ENCODE data around the gene ERCC6L2.

The ERCC6L2 gene

GRCh38 chr9:95875305-95876137 lies at the start of gene ERCC6L2:
ERCC6L2 (plus strand) TSS chr9:95875691; CDS start chr9:95876039, 348 bp downstream.
- peak; percentile 96 for DNase-seq (ENCODE audit: low read depth, low spot score)

DNA sequence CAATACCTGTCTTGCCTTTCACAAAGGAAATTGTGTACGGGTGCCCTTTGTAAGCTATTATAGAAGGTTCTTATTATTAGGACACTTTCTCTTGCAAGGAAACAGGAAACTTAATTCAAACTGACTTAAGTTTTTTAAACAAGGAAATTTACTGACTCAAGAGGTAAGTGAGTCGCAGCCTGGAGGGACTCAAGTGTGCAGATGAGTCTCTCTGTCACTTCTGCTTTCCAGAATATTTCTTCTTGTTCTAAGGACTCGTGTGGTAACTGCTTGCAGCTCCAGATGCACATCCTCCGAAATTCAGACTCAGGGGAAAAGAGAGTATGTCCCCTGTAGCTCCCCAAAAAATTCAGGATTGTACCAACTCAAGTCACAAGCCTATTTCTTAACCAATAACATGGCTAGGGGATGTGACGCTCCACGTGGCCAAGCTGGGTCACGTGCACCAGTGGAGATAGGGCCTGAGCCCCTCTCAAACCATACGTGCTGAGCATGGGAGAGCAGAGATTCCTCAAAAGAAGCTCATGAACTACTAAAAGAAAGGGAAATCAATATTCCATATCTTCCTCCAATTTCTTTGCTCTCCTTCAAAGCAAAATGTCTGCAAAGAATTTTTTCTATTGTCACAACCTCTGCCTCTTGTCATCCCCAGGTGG lies 49.2 kb upstream of the ERCC6L2 start:
- DNase-seq (ENCODE audit: low read depth, low spot score): no peak

- DNase-seq (ENCODE audit: low read depth, low spot score): no peak
These were observed 44.7 kb upstream of the ERCC6L2 start for GRCh38 chr9:95830768-95831167.

- DNase-seq (ENCODE audit: low read depth, low spot score): no peak
These were observed 43.7 kb upstream of the ERCC6L2 start for GRCh38 chr9:95831810-95832209.

- DNase-seq (ENCODE audit: low read depth, low spot score): no peak
These were observed 41.8 kb upstream of the ERCC6L2 start for GRCh38 chr9:95833546-95834178.

DNA sequence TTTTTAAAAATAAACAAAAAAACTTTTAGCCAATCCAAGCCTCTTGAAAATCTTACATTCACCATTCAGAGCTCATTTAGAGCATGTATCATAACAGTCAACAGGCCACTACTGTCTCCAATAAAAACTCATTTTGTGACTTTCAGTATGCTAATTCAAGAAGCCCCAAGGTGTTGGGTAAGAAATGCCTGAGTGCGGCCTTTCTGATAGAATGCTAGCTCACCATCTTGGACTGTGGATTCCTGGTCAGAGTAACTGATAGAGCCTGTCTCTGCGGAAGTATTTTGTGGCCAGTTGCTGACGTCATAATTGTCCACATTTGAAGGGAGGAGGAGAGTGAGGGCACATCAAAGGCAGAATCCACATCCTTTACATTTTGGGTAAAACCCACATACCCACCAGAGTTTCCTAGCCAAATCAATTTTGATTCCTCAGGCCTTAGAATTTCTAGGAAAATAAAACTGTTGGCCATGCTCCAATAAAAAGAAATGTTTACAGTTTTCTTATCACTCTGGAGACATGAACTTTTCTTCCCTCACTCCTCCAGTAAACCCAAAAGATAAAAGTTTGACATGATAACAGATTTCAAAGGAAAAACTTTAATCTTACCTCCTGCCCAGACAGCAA lies 41.1 kb upstream of the ERCC6L2 start:
- no peak for DNase-seq (ENCODE audit: low read depth, low spot score)

DNA sequence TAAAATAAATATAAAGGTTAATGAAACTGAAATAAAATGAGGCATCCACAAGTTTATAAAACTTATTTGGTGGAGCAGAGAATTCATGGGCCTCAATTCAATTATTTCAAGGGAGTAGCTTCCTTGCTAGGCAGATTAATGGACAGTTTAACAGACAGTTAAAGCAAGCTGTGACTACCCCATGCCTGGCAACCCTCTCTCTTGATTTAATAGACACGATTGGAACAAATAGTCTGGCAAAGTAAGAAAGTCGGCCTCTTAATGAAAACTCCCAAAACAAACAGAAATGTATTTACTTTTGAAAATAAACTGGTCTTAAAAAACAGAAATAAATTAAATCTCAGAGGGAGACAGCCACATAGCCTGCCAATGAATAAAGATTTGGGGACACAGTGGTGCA lies 40.1 kb upstream of the ERCC6L2 start:
- no peak for DNase-seq (ENCODE audit: low read depth, low spot score)

DNA sequence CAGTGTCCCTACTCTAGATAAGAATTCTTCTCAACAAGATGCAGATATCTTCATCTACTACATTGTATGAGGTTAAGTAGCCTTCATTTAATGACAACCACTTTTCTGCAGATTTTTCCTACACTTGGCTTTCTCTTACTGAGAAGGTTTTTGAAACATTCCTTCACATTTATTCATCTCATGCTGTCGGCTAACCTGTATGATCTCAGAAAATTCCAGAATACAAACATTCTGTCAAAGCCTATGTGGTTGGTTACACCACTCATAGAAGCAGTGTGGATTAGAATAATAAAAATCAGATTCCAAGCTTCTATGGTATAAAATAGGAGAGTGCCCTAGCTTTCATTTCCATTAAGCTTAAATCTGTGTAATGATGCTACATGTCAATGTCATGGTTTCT lies 39.4 kb upstream of the ERCC6L2 start:
- no peak for DNase-seq (ENCODE audit: low read depth, low spot score)

GRCh38 chr9:95839012-95839411 lies 36.5 kb upstream of the ERCC6L2 start:
- DNase-seq (ENCODE audit: low read depth, low spot score): no peak

- no peak for DNase-seq (ENCODE audit: low read depth, low spot score)
These were observed 35.4 kb upstream of the ERCC6L2 start for GRCh38 chr9:95840074-95840473.

- DNase-seq (ENCODE audit: low read depth, low spot score): no peak
These were observed 34.1 kb upstream of the ERCC6L2 start for GRCh38 chr9:95841377-95841776.

- DNase-seq (ENCODE audit: low read depth, low spot score): no peak
These were observed 29.7 kb upstream of the ERCC6L2 start for GRCh38 chr9:95845751-95846150.

DNA sequence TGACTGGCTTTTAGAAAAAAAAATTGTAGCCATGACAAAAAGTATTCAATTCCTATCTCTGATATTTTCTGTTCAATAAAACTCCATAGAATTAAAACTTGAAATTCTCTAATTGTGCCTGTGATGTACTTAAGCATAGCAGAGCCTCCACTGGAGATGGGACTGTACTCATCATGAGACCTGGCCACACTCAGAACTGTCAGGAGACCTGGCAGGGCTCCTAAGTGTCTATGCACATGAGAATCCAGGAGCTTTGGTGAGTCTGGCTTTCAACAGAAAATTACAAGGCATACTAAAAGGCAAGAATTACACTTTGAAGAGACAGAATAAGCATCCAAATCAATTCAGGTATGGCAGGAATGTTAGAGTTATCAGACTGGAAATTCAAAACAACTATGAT lies 26.7 kb upstream of the ERCC6L2 start:
- no peak for DNase-seq (ENCODE audit: low read depth, low spot score)

- DNase-seq (ENCODE audit: low read depth, low spot score): no peak
These were observed 23.1 kb upstream of the ERCC6L2 start for GRCh38 chr9:95852059-95853032.

DNA sequence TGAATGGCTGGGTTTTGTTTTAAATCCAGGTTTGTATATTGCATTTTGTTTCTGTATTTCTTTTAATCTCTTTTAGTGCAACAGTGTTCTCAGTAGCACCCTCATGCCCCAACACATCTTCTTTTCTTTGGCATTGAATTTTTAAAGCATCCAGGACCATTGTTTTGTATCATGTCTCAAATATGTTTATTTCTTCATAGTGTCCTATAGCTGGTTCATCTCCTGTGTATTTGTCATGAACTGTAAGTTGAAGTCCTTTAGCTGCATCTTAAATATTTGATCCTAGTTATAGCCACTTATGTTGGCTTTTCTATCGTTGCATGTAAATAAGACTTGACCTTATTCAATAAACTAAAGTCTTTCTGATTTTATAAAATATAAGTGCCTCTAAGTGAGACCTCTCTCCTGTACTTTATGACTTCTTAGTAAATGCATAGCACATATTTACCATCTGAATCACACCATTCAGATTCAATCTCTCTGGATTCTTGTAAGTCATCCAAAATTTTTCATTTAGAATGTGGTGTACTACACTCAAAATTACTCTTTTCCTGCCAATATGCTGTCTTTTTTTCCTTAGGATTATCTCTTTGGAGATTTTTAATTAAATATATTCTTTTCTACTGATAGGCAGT lies 21.0 kb upstream of the ERCC6L2 start:
- no peak for DNase-seq (ENCODE audit: low read depth, low spot score)

DNA sequence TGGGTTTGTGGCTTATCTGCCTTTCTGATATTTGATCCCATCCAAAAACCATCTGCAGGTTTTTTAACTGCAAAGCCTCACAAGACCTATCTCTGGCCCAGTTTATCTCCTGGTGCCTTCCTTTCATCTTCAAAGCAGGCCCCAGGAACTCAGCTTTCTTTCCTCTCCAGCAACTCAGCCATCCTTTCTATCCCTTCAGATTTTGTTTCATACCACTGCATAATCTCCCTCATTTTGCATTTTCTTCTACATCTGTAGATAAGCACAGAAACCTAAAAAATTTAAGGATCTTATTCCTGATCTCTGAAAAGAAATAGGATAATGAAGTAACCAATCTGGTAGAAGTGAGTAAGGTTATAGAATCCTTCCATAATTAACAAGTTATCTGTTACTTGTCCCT lies 19.5 kb upstream of the ERCC6L2 start:
- DNase-seq (ENCODE audit: low read depth, low spot score): no peak

DNA sequence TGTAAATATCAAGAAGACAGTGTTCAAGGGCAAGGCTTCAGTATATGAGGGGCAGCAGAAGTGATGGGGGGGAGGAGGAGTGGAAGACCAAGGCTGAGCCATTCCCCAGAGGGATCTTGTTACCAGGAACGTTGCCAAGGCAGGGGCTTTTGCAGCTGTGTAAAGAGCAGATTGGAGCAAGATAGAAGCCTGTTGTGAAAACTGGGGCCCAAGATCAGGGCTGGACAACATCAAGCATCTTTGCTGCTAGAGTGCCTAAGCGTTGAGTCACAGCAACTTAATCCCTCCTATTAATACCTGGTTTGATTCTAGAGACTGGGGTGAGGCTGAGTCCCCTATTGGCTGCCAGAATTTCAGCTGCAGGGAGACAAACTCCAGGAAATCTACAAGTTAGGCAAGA lies 18.4 kb upstream of the ERCC6L2 start:
- peak; percentile 80 for DNase-seq (ENCODE audit: low read depth, low spot score)

DNA sequence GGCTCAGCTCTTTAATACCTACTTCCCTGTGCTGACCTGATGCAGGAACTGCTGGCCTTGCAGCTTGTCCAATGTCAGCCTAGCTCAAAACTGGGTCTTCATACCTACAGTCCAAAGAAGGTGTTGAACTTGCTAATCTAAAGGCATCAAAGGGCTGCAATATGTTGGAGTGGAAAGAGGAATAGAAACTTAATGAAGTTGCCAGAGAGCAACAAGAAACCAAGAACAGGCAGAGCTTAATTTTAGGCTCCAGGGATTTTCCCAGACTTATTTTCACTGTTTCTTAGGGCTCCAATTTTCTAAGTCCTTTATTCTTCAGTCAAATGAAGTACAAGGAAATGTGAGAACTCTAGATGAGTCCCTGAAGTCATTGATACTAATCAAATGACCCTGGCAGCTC lies 17.6 kb upstream of the ERCC6L2 start:
- no peak for DNase-seq (ENCODE audit: low read depth, low spot score)

DNA sequence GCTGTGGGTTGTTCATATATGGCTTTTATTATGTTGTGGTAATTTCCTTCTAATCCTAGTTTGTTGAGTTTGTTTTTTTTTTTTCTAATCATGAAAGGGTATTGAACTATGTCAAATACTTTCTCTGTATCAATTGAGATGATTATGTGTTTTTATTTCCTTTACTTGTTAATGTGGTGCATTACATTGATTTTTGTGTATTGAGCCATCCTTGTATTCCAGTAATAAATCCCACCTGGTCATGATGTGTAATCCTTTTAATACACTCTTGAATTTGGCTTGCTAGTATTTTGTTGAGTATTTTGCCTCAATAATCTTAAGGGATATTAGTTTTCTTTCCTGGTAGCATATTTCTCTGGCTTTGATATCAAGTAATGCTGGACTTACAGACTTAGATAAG lies 13.1 kb upstream of the ERCC6L2 start:
- DNase-seq (ENCODE audit: low read depth, low spot score): no peak

DNA sequence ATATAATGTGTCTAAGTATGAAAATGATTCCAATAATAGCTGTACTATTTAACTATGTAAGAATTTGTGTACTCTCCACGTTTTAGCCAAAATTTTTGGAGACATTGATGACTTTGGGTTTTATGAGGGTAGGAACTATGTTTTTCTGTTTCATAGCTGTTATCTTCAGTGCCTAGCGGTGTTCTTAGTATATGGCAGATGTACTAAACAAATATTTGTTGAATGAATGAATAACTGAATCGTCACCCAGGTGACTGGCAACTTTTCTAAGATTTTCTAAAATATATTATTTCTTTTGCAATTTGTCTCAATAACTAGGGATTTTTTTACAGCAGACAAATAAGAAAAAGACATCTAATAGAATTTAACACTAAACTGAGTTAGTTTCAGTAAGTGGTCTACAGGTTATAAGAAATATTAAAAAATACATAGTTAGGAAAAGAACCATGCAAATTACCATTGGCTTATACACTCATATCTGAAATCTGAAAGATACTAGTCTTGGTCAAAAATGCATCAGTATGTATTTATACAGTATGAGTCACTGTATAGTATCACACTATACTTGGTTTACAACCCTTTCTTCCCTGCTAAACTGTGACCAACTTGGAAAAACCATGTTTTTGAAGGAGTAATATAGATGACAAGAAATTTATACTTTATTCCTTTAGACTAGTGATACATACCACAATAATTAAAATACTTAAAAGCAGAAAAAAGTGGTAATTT lies 10.5 kb upstream of the ERCC6L2 start:
- no peak for DNase-seq (ENCODE audit: low read depth, low spot score)

Data from smooth muscle cell of the brain vasculature (primary cell).